SK-N-SH (cell line): Measurements from ENCODE around the gene NTN5.
"Not testable (repeated sequence)": the region's sequence is repeated elsewhere in the genome, so short reads cannot be mapped to it uniquely, and the experiment has no call there.

Experiments used
- CHD2 ChIP-seq: fragments of 150-350 bp; IDR thresholded peaks from 2 replicates; pipeline ENCODE4 v1.6.1; 2018; ENCODE audit warnings: low read length; ENCODE audit not compliant: partially characterized antibody
- EZH2phosphoT487 ChIP-seq: fragments of 200-600 bp; sonication (generic); IDR thresholded peaks from 2 replicates; pipeline ENCODE4 v1.6.1; 2017; ENCODE audit warnings: low read depth, mixed run types, mild to moderate bottlenecking, antibody characterized with exemption, moderate library complexity, borderline replicate concordance
- FOSL2 ChIP-seq: IDR thresholded peaks from 2 replicates; pipeline ENCODE4 v1.4.0; 2012; ENCODE audit warnings: low read depth, mild to moderate bottlenecking, moderate library complexity, borderline replicate concordance
- JUND ChIP-seq: IDR thresholded peaks from 2 replicates; pipeline ENCODE4 v1.4.0; 2012
- POLR2AphosphoS5 ChIP-seq: IDR thresholded peaks from 2 replicates; pipeline ENCODE4 v1.6.1; 2012; ENCODE audit warnings: low read depth, low read length
- RAD21 ChIP-seq: IDR thresholded peaks from 2 replicates; pipeline ENCODE4 v1.6.1; 2012; ENCODE audit warnings: mild to moderate bottlenecking, low read length
- RCOR1 ChIP-seq: fragments of 150-350 bp; IDR thresholded peaks from 2 replicates; pipeline ENCODE4 v1.6.1; 2017; ENCODE audit warnings: antibody characterized with exemption, low read length
- RFX5 ChIP-seq: IDR thresholded peaks from 2 replicates; pipeline ENCODE4 v1.6.1; 2012; ENCODE audit warnings: mild to moderate bottlenecking, improper control_type of control experiment, low read length
- SMC3 ChIP-seq: IDR thresholded peaks from 2 replicates; pipeline ENCODE4 v1.6.1; 2012; ENCODE audit warnings: low read depth, low read length, improper control_type of control experiment
- TAF1 ChIP-seq: IDR thresholded peaks from 2 replicates; pipeline ENCODE4 v1.6.1; 2012; ENCODE audit warnings: low read depth, mild to moderate bottlenecking, low read length, moderate library complexity, borderline replicate concordance
- TF ChIP-seq, protein P1 (sequence below): IDR thresholded peaks from 2 replicates; pipeline ENCODE4 v1.4.0; 2012; ENCODE audit warnings: low read depth, borderline replicate concordance
- TF ChIP-seq, protein P2 (sequence below): fragments of 200-600 bp; sonication (generic); IDR thresholded peaks from 2 replicates; pipeline ENCODE4 v1.6.1; 2017; ENCODE audit warnings: antibody characterized with exemption, mild to moderate bottlenecking, moderate library complexity
- TF ChIP-seq, protein P3 (sequence below): IDR thresholded peaks from 2 replicates; pipeline ENCODE4 v1.4.0; 2012; ENCODE audit warnings: low read depth
- TF ChIP-seq, protein P4 (sequence below): IDR thresholded peaks from 2 replicates; pipeline ENCODE4 v1.6.1; 2012; ENCODE audit warnings: mild to moderate bottlenecking, low read depth, low read length, moderate library complexity

DNA sequence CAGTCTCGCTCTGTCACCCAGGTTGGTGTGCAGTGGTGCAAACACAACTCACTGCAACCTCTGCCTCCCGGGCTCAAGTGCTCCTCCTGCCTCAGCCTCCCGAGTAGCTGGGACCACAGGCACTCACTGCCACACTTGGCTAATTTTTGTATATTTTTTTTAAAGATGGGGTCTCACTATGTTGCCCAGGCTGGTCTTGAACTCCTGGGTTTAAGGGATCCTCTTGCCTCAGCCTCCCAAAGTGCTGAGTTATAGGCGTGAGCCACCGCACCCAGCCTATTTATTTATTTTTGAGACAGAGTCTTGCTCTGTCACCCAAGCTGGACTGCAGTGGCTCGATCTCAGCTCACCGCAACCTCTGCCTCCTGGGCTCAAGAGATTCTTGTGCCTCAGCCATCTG lies 13.8 kb upstream of the NTN5 start:
- not testable (repeated sequence) for TF ChIP-seq RFX5, FOSL2, POLR2AphosphoS5, SMC3, JUND, RCOR1, RAD21, CHD2, EZH2phosphoT487, TAF1
- TF ChIP-seq, protein P1, sequence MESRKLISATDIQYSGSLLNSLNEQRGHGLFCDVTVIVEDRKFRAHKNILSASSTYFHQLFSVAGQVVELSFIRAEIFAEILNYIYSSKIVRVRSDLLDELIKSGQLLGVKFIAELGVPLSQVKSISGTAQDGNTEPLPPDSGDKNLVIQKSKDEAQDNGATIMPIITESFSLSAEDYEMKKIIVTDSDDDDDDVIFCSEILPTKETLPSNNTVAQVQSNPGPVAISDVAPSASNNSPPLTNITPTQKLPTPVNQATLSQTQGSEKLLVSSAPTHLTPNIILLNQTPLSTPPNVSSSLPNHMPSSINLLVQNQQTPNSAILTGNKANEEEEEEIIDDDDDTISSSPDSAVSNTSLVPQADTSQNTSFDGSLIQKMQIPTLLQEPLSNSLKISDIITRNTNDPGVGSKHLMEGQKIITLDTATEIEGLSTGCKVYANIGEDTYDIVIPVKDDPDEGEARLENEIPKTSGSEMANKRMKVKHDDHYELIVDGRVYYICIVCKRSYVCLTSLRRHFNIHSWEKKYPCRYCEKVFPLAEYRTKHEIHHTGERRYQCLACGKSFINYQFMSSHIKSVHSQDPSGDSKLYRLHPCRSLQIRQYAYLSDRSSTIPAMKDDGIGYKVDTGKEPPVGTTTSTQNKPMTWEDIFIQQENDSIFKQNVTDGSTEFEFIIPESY: not testable (repeated sequence)
- TF ChIP-seq, protein P2, sequence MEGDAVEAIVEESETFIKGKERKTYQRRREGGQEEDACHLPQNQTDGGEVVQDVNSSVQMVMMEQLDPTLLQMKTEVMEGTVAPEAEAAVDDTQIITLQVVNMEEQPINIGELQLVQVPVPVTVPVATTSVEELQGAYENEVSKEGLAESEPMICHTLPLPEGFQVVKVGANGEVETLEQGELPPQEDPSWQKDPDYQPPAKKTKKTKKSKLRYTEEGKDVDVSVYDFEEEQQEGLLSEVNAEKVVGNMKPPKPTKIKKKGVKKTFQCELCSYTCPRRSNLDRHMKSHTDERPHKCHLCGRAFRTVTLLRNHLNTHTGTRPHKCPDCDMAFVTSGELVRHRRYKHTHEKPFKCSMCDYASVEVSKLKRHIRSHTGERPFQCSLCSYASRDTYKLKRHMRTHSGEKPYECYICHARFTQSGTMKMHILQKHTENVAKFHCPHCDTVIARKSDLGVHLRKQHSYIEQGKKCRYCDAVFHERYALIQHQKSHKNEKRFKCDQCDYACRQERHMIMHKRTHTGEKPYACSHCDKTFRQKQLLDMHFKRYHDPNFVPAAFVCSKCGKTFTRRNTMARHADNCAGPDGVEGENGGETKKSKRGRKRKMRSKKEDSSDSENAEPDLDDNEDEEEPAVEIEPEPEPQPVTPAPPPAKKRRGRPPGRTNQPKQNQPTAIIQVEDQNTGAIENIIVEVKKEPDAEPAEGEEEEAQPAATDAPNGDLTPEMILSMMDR: not testable (repeated sequence)
- TF ChIP-seq, protein P3, sequence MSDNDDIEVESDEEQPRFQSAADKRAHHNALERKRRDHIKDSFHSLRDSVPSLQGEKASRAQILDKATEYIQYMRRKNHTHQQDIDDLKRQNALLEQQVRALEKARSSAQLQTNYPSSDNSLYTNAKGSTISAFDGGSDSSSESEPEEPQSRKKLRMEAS: not testable (repeated sequence)
- TF ChIP-seq, protein P4, sequence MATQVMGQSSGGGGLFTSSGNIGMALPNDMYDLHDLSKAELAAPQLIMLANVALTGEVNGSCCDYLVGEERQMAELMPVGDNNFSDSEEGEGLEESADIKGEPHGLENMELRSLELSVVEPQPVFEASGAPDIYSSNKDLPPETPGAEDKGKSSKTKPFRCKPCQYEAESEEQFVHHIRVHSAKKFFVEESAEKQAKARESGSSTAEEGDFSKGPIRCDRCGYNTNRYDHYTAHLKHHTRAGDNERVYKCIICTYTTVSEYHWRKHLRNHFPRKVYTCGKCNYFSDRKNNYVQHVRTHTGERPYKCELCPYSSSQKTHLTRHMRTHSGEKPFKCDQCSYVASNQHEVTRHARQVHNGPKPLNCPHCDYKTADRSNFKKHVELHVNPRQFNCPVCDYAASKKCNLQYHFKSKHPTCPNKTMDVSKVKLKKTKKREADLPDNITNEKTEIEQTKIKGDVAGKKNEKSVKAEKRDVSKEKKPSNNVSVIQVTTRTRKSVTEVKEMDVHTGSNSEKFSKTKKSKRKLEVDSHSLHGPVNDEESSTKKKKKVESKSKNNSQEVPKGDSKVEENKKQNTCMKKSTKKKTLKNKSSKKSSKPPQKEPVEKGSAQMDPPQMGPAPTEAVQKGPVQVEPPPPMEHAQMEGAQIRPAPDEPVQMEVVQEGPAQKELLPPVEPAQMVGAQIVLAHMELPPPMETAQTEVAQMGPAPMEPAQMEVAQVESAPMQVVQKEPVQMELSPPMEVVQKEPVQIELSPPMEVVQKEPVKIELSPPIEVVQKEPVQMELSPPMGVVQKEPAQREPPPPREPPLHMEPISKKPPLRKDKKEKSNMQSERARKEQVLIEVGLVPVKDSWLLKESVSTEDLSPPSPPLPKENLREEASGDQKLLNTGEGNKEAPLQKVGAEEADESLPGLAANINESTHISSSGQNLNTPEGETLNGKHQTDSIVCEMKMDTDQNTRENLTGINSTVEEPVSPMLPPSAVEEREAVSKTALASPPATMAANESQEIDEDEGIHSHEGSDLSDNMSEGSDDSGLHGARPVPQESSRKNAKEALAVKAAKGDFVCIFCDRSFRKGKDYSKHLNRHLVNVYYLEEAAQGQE: not testable (repeated sequence)
